ENCODE data around the gene TOM1L2. TPM values are rescaled to one million over a fixed set of nuclear protein-coding genes. Genes with fewer than 3 reads are reported as not detected.

TOM1L2 gene
- polyA plus RNA-seq, 3 donors = 31.8 to 36.2 (median 32.2) TPM

- no peak for DNase-seq (ENCODE audit: low read depth in 3 of 3, low spot score in 2 of 3)
These were observed 118.3 kb downstream of the TOM1L2 start for GRCh38 chr17:17853811-17854447.

GRCh38 chr17:17852930-17853329 lies 119.3 kb downstream of the TOM1L2 start:
- no peak for DNase-seq (ENCODE audit: low read depth in 3 of 3, low spot score in 2 of 3)

- DNase-seq (ENCODE audit: low read depth in 3 of 3, low spot score in 2 of 3) = no peak
These were observed 120.8 kb downstream of the TOM1L2 start for GRCh38 chr17:17851103-17852002.

- DNase-seq (ENCODE audit: low read depth in 3 of 3, low spot score in 2 of 3) = no peak
These were observed 122.3 kb downstream of the TOM1L2 start for GRCh38 chr17:17849845-17850373.

- no peak for DNase-seq (ENCODE audit: low read depth in 3 of 3, low spot score in 2 of 3)
These were observed 122.9 kb downstream of the TOM1L2 start for GRCh38 chr17:17849147-17849820.

- no peak for DNase-seq (ENCODE audit: low read depth in 3 of 3, low spot score in 2 of 3)
These were observed 123.7 kb downstream of the TOM1L2 start for GRCh38 chr17:17848311-17849082.

GRCh38 chr17:17847726-17848125 lies 124.5 kb downstream of the TOM1L2 start:
- DNase-seq (ENCODE audit: low read depth in 3 of 3, low spot score in 2 of 3) = no peak

GRCh38 chr17:17847118-17847689 lies 125.0 kb downstream of the TOM1L2 start:
- DNase-seq (ENCODE audit: low read depth in 3 of 3, low spot score in 2 of 3) = no peak

GRCh38 chr17:17846645-17847044 lies 125.6 kb downstream of the TOM1L2 start:
- DNase-seq (ENCODE audit: low read depth in 3 of 3, low spot score in 2 of 3) = no peak

- no peak for DNase-seq (ENCODE audit: low read depth in 3 of 3, low spot score in 2 of 3)
These were observed 126.2 kb downstream of the TOM1L2 start for GRCh38 chr17:17846003-17846402.

GRCh38 chr17:17845046-17845775 lies 127.0 kb downstream of the TOM1L2 start:
- no peak for DNase-seq (ENCODE audit: low read depth in 3 of 3, low spot score in 2 of 3)

- DNase-seq (ENCODE audit: low read depth in 3 of 3, low spot score in 2 of 3) = no peak
These were observed 127.7 kb downstream of the TOM1L2 start for GRCh38 chr17:17844500-17844899.

- no peak for DNase-seq (ENCODE audit: low read depth in 3 of 3, low spot score in 2 of 3)
These were observed 128.1 kb downstream of the TOM1L2 start for GRCh38 chr17:17844079-17844478.

- DNase-seq (ENCODE audit: low read depth in 3 of 3, low spot score in 2 of 3) = no peak
These were observed 129.1 kb downstream of the TOM1L2 start for GRCh38 chr17:17843096-17843495.

GRCh38 chr17:17842111-17842876 lies 129.9 kb downstream of the TOM1L2 start:
- DNase-seq (ENCODE audit: low read depth in 3 of 3, low spot score in 2 of 3) = no peak

- no peak for DNase-seq (ENCODE audit: low read depth in 3 of 3, low spot score in 2 of 3)
These were observed 130.6 kb downstream of the TOM1L2 start for GRCh38 chr17:17841601-17842025.

GRCh38 chr17:17840751-17841591 lies 131.2 kb downstream of the TOM1L2 start:
- DNase-seq (ENCODE audit: low read depth in 3 of 3, low spot score in 2 of 3) = no peak

Data from right renal cortex interstitium (tissue), 3 donors.